Hepatocyte (in vitro differentiated cells): ENCODE results near the gene KCNQ5. TPM values are rescaled to one million over a fixed set of nuclear protein-coding genes. Genes with fewer than 3 reads are reported as not detected.

Experiments
- DNase-seq: peaks from one replicate; pipeline ENCODE4 v3.0.0-alpha.2; 2016; ENCODE audit warnings: low spot score
- H2AFZ ChIP-seq: fragments of 200-600 bp; sonication (generic); 2 replicates; pipeline ENCODE4 v1.6.0; 2016; ENCODE audit warnings: antibody characterized with exemption, mild to moderate bottlenecking
- H3K27ac ChIP-seq: fragments of 200-600 bp; sonication (generic); 2 replicates; pipeline ENCODE4 v1.5.1; 2016; ENCODE audit warnings: mild to moderate bottlenecking
- H3K27me3 ChIP-seq: fragments of 200-600 bp; sonication (generic); 2 replicates; pipeline ENCODE4 v1.6.1; 2016
- H3K36me3 ChIP-seq: fragments of 200-600 bp; sonication (generic); replicated peaks from 2 replicates; pipeline ENCODE4 v1.5.1; 2016; ENCODE audit warnings: low read depth; ENCODE audit not compliant: insufficient read depth
- H3K4me1 ChIP-seq: fragments of 200-600 bp; sonication (generic); 2 replicates; pipeline ENCODE4 v1.5.1; 2016; ENCODE audit warnings: mild to moderate bottlenecking, moderate library complexity; ENCODE audit not compliant: insufficient read depth
- H3K4me2 ChIP-seq: fragments of 200-600 bp; sonication (generic); 2 replicates; pipeline ENCODE4 v1.6.0; 2016
- H3K4me3 ChIP-seq: fragments of 200-600 bp; sonication (generic); 2 replicates; pipeline ENCODE4 v1.5.1; 2016; ENCODE audit warnings: mild to moderate bottlenecking
- H3K79me2 ChIP-seq: fragments of 200-600 bp; sonication (generic); 2 replicates; pipeline ENCODE4 v1.6.0; 2017; ENCODE audit warnings: mild to moderate bottlenecking
- H3K9me2 ChIP-seq: fragments of 200-600 bp; sonication (generic); replicated peaks from 2 replicates; pipeline ENCODE4 v1.6.0; 2017; ENCODE audit warnings: mild to moderate bottlenecking; ENCODE audit not compliant: insufficient read depth
- H3K9me3 ChIP-seq: fragments of 200-600 bp; sonication (generic); 2 replicates; pipeline ENCODE4 v1.5.1; 2016; ENCODE audit warnings: low read depth, mild to moderate bottlenecking
- H4K20me1 ChIP-seq: fragments of 200-600 bp; sonication (generic); 2 replicates; pipeline ENCODE4 v1.6.0; 2016; ENCODE audit warnings: mild to moderate bottlenecking; ENCODE audit not compliant: insufficient read depth, poor library complexity, severe bottlenecking
- CTCF ChIP-seq: fragments of 200-600 bp; sonication (generic); IDR thresholded peaks from 2 replicates; pipeline ENCODE4 v1.5.1; 2016; ENCODE audit warnings: antibody characterized with exemption, mild to moderate bottlenecking; ENCODE audit not compliant: poor library complexity
- EZH2 ChIP-seq: fragments of 200-600 bp; sonication (generic); IDR thresholded peaks from 2 replicates; pipeline ENCODE4 v1.6.1; 2016; ENCODE audit warnings: antibody characterized with exemption, mild to moderate bottlenecking, borderline replicate concordance
- EZH2phosphoT487 ChIP-seq: fragments of 200-600 bp; sonication (generic); IDR thresholded peaks from one replicate; pipeline ENCODE4 v1.6.1; 2018; ENCODE audit warnings: antibody characterized with exemption, mild to moderate bottlenecking, low read depth, moderate library complexity; ENCODE audit not compliant: unreplicated experiment, severe bottlenecking
- WGBS: methylation state at CpG from one replicate; pipeline ENCODE4 v1.1.6; 2016; ENCODE audit warnings: low lambda C conversion rate; ENCODE audit errors: missing lambda C conversion rate; 5-methylcytosine and 5-hydroxymethylcytosine counted together
- polyA plus RNA-seq: library from polyadenylated mRNA; unstranded; fragments of >200 nt; fragmentation: Nextera tagmentation; extraction: Ambion mirVana; gene quantifications from 2 replicates; pipeline ENCODE4 v1.2.1, GENCODE V29; 2016
- total RNA-seq: library from RNA; depleted of rRNA; stranded (reverse); fragments of >200 nt; gene quantifications from 2 replicates; pipeline ENCODE4 v1.2.3, GENCODE V29; 2014

KCNQ5 gene
- total and polyA plus RNA-seq, 2 experiments from 2014 or later, result 1.6 to 2.0 TPM

- H3K27ac ChIP-seq, result no peak overlapping the region
- no peaks in the 10 kb centered on the region for H3K4me1 ChIP-seq
- TF ChIP-seq EZH2phosphoT487 (no peak), EZH2 (no peak), CTCF (no peak)
- no peaks in the 10 kb centered on the region for H3K9me3 ChIP-seq
- H3K9me2 ChIP-seq, result no peaks in the 10 kb centered on the region
- no peaks in the 10 kb centered on the region for H3K27me3 ChIP-seq
- no peaks in the 10 kb centered on the region for H4K20me1 ChIP-seq
- no peak for DNase-seq
- no peak overlapping the region for H2AFZ ChIP-seq
- 91% methylated on average over 7 of the region's 7 CpGs for WGBS
- H3K36me3 ChIP-seq, result no peaks in the 10 kb centered on the region
- no peak overlapping the region for H3K4me2 ChIP-seq
- no peaks in the 10 kb centered on the region for H3K79me2 ChIP-seq
- H3K4me3 ChIP-seq, result no peak overlapping the region
Measured at GRCh38 chr6:72689107-72689954, 67.5 kb downstream of the KCNQ5 start.

- Histone ChIP-seq H3K4me1 (no peaks in the 10 kb centered on the region), H3K27ac (no peak overlapping the region), H3K4me2 (no peak overlapping the region), H3K79me2 (no peaks in the 10 kb centered on the region), H2AFZ (no peak overlapping the region), H4K20me1 (no peaks in the 10 kb centered on the region), H3K27me3 (no peaks in the 10 kb centered on the region), H3K9me3 (no peaks in the 10 kb centered on the region), H3K4me3 (no peak overlapping the region), H3K9me2 (no peaks in the 10 kb centered on the region), H3K36me3 (no peaks in the 10 kb centered on the region)
- no peak for DNase-seq
- 86% methylated on average over 6 of the region's 6 CpGs for WGBS
- TF ChIP-seq EZH2phosphoT487 (no peak), CTCF (no peak), EZH2 (no peak)
Measured at GRCh38 chr6:72691249-72691648, 69.4 kb downstream of the KCNQ5 start.

GRCh38 chr6:72696055-72696454 lies 74.2 kb downstream of the KCNQ5 start:
- Histone ChIP-seq H3K36me3 (no peaks in the 10 kb centered on the region), H3K4me1 (no peaks in the 10 kb centered on the region), H3K4me2 (no peak overlapping the region), H3K79me2 (no peaks in the 10 kb centered on the region), H3K9me2 (no peaks in the 10 kb centered on the region), H3K9me3 (no peaks in the 10 kb centered on the region), H3K27ac (no peak overlapping the region), H2AFZ (no peak overlapping the region), H3K27me3 (no peaks in the 10 kb centered on the region), H4K20me1 (no peaks in the 10 kb centered on the region), H3K4me3 (no peak overlapping the region)
- no peak for DNase-seq
- TF ChIP-seq EZH2 (no peak), CTCF (no peak), EZH2phosphoT487 (no peak)
- 94% methylated on average over 3 of the region's 3 CpGs for WGBS
